GM12878 (cell line): ENCODE data around the gene KIAA1217.

Experiments
- POLR2AphosphoS5 ChIP-seq: IDR thresholded peaks from 2 replicates; pipeline ENCODE4 v1.6.1; 2011; ENCODE audit warnings: mild to moderate bottlenecking, low read length, inconsistent platforms
- RFX5 ChIP-seq: IDR thresholded peaks from 2 replicates; pipeline ENCODE4 v1.6.1; 2011; ENCODE audit warnings: low read depth, low read length, improper control_type of control experiment
- SREBF2 ChIP-seq: IDR thresholded peaks from 2 replicates; pipeline ENCODE4 v1.6.1; 2012; ENCODE audit warnings: mild to moderate bottlenecking, low read length
- TF ChIP-seq, protein P1 (sequence below): IDR thresholded peaks from 2 replicates; pipeline ENCODE4 v1.6.1; 2012; ENCODE audit warnings: mild to moderate bottlenecking, low read depth, low read length

DNA sequence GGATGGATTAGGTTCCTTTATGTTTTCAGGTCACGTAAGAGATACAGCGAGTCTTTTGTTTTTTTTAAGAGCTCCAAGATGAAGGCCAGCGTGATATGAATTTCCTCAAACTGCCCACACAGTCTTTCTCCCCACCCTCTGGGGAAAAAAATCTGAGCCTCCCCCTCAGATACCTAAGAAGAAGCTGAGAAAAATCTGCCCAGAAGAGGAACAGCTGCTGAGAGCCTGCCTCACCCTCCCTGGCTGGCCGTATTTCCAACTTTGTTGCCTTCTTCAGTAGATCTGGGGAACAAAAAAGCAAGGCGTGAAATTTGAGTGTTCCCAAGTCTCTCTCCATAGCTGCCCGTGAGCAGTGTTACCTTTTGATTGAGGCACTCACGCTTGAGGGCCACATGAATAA, 208.1 kb downstream of the KIAA1217 start:
- TF ChIP-seq, protein P1, sequence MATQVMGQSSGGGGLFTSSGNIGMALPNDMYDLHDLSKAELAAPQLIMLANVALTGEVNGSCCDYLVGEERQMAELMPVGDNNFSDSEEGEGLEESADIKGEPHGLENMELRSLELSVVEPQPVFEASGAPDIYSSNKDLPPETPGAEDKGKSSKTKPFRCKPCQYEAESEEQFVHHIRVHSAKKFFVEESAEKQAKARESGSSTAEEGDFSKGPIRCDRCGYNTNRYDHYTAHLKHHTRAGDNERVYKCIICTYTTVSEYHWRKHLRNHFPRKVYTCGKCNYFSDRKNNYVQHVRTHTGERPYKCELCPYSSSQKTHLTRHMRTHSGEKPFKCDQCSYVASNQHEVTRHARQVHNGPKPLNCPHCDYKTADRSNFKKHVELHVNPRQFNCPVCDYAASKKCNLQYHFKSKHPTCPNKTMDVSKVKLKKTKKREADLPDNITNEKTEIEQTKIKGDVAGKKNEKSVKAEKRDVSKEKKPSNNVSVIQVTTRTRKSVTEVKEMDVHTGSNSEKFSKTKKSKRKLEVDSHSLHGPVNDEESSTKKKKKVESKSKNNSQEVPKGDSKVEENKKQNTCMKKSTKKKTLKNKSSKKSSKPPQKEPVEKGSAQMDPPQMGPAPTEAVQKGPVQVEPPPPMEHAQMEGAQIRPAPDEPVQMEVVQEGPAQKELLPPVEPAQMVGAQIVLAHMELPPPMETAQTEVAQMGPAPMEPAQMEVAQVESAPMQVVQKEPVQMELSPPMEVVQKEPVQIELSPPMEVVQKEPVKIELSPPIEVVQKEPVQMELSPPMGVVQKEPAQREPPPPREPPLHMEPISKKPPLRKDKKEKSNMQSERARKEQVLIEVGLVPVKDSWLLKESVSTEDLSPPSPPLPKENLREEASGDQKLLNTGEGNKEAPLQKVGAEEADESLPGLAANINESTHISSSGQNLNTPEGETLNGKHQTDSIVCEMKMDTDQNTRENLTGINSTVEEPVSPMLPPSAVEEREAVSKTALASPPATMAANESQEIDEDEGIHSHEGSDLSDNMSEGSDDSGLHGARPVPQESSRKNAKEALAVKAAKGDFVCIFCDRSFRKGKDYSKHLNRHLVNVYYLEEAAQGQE: no peak
- TF ChIP-seq RFX5: no peak
- TF ChIP-seq SREBF2: no peak
- TF ChIP-seq POLR2AphosphoS5: no peak
